HG03139 (cell line): Measurements from ENCODE around the gene NINJ2.
A peak's percentile ranks its signal among the peaks of the same experiment; 100 is the strongest.
"Not testable (repeated sequence)": the region's sequence is repeated elsewhere in the genome, so short reads cannot be mapped to it uniquely, and the experiment has no call there.

Experiments
- ATAC-seq: cut with Tn5 transposase; IDR thresholded peaks from one replicate; pipeline ENCODE4 v1.9.1; 2021; ENCODE audit not compliant: unreplicated experiment

Gene NINJ2

GRCh38 chr12:588024-588322 lies 75.3 kb downstream of the NINJ2 start:
- no peak for ATAC-seq

DNA sequence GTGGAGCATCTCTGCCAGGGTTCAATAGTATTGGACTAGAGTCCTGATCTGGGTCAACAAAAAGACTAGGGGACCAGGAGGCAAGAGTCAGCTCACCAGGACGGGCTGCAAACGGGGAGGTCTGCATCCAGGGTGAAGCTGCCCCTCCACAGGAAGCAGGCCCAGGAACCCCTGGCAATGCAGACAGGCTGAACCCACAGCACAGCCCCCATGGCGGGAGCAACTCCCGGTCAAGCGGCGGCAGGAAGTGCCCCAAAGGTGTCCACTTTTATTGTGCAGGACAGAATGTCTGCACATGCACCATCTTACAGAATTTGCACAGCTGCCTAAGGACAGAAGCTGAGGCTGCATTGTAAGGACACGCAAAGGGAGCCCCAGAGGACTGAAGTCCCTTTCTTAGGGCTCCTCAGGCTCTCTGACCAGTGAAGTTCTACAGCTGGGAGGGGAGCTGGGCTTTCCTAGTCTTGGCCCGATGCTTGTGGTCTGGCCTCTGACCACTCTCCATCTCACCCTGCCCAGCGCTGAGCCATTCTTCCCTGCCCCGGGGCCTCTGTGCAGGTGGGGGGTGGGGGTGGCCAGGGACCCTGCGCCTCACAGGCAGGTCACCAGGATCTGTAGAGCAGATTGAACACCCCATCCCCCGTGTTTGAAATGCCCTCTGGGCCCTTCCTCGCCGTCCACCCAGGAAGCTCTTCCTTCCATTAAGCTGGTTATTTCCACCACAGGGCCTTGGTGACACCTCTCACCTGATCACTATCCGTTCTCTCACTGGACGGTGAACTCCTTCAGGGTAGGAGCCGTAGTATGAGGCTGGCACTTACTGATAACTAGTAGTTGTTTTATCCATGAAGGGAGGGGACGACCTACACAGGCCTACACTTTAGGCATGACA lies 75.9 kb downstream of the NINJ2 start:
- ATAC-seq: no peak

DNA sequence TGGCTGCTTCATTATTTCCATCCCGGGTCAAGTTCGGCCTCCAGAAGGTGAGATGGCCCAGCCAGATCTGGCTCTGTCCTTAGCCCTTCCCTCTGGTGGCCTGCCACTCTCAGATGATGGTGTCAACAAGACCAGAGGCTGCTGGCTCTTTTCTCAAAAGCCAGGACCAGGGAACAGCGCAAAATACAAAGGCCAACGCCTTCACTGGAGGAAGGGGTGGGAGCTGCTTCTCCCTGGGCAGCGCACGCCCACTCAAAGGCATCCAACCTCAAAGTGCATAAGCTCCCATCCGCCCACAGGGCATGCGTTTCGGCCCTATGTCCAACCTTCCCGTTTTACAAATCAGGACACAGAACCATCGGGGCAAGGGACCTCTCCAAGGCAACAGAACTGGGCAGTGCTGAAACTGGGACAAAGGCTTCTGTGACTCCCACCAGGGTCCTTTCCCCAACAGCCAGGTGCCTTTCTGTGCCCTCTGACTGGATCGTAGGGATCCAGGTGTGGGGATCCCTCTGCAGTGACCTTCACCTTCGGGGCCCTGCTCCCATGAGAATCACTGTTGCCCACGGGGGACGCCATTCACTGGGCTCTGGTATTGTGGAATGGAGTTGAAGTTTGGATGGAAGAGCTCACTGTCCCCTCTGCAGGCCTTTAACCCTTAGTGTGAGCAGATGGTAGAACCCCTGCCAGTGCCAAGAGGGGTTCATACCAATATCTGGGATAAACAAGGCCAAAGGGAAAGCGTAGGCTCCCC lies 76.8 kb downstream of the NINJ2 start:
- no peak for ATAC-seq

DNA sequence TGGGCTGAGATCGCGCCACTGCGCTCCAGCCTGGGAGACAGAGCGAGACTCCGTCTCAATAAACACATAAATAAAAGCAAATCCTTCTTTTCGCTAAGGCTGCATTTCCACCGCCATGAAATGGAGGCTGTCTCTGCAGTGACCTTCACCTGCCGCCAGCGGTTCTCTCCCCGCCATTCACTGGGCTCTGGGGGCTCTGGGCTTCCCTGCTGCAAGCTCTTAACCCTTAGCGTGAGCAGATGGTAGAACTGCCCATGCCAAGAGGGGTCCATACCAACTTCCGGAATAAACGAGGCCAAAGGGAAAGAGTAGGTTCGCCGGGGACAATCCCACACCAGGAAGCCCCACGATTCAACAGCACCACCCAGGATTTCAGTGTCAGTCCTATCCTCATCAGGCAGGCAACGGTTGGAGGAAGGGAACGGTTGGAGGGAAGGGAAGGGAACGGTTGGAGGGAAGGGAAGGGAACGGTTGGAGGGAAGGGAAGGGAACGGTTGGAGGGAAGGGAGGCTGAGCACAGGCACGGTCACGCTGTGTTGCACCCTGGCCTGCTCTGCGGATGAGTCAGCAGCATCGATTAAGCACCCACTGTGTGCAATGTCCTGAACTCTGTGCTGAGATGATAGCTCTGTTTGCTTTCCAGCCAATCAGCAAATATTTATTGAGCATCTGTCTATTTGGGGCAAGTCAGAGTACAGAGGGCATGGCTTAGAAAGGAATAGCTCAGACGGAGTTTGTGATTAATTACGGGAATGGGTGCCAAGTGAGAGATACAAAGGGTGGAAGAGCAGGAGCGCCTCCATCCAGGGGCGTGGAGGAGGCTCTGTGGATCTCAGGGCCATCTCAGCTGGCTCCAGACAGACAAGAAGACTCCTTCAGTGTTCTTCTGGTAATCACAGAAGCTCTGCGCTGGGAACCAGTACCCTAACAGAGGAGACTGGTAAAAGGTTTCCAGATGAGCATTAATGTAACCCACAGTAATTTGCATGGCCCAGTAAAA lies 77.9 kb downstream of the NINJ2 start:
- ATAC-seq: no peak

DNA sequence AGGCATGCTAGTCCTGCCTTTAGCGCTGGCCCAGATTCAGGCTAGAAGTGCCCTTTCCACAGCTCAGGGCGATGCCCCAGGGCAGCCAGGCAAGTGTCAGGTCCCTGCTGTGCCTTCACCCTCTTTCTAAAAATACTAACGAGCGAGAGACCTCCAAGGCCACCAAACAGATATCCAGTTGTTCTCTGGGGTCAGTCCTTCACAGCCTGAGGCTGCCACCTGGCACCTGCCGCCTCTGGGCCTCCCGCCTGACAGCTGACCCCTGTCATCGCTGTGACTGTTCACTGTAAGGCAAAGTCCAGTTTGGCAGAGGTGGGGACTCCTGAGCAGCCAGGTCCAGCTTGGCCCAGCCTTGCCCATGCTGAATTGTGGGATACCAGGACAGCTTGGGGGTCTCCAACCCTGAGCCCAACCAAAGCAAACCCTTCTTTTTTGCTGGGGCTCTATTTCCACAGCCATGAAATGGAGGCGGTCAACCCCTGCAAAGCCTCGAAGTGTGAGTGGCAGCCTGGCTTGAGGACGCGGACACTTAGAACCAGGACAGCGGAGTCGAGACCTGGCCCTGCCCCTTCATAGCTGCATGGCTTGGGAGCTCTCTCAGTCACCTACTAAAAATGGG lies 79.9 kb downstream of the NINJ2 start:
- ATAC-seq: no peak

DNA sequence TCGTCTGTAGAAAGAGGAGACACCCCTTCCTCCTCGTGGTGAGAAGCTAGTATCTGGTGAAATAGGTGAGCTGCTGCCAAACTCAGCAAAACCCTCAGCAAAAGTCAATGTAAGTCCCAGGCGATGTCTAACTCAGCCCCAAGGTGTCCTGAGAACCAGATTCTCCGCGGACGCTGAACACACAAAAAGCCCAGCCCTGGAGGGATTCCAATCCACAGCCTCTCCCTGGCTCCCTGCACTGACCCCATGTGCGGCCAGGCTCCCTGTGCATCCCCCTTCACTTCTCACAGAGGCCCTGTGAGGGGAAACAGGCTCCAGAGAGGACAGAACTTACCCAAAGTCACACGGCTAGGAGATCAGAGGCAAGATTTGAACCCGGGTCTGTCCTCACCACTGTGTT lies 81.5 kb downstream of the NINJ2 start:
- ATAC-seq: no peak

- no peak for ATAC-seq
Observed at GRCh38 chr12:581321-581720, 81.9 kb downstream of the NINJ2 start.

- ATAC-seq: no peak
Observed at GRCh38 chr12:580813-581212, 82.4 kb downstream of the NINJ2 start.

DNA sequence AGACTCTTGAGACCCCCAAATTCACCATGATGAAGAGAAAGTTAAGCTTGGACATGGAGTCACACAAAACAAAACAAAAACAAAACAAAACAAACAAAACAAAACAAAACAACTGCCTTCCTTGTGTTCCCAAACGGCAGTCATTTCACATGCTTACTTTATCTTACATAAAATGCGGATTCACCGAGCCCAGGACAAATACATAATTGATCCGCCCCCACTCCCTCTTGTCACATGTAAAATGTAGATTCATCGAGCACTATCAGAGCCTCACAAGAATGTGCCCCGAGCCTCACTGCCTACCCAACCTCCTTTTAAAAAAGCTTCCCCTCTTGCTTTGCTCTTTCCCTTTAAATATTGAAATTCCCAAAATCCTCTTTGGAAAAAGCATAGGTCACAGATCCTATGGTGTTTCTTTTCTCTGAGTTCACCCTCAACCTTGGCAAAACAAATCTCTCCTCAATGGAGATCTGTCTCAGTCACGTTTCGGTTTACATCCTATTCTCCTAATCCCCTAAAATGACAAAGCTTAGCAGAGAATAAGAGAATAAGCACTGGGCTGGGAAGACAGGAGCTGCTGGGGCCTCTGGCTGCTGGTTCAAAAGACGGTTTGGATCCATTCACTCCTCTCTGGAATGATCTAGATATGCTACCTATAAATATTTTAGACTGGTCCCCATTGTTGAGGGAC lies 83.7 kb downstream of the NINJ2 start:
- ATAC-seq: no peak

DNA sequence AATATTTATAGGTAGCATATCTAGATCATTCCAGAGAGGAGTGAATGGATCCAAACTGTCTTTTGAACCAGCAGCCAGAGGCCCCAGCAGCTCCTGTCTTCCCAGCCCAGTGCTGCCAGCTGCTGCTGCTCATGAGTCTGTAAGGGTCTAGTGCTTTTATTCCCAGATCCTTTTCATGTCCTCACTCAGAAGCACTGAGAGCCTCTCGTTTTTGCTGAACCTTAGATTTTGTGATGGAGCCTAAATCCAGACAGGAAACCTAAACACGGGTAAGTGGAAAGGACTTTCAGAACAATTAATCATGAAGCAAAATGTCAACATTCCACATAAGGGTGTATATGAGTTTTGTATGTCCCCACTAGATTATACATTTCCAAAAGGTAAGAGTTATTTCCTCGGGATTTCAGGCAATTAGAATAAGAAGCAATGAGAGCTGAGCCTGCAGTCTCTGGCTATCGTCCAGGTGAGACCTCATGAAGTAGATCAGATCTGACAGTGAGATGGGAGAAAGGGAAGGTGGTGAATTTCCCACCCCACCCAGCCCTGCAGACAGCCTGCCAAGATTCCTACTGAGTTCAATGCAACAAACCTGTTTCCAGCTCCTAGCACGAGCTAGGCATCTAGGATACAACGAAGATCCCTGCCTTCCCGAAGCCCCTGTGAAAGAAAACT lies 84.4 kb downstream of the NINJ2 start:
- no peak for ATAC-seq

DNA sequence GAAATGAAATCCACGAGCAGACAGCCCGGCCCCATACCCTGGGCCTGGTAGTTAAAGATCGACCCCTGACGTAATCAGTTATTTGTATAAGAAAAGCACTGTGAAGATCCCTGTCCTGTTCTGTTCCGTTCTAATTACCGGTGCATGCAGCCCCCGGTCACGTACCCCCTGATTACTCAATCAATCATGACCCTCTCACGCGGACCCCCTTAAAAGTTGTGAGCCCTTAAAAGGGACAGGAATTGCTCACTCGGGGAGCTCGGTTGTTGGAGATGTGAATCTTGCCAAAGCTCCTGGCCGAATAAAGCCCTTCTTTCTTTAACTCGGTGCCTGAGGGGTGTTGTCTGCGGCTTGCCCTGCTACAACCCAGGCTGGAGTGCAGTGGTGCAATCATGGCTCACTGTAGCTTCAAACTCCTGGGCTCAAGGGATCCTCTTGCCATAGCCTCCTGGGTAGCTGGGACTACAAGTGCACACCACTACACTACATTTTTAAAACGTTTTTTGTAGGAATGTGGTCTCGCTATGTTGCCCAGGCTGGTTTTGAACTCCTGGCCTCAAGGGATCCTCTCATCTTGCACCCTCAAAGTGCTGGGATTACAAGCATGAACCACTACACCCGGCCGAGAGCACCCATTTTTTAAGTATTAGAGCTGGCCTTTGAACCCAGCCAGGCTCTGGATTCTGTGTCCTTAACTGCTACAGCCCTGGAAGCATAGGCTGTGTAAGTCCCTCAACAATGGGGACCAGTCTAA lies 85.1 kb downstream of the NINJ2 start:
- ATAC-seq: not testable (repeated sequence)

- ATAC-seq: no peak
Observed at GRCh38 chr12:576615-577110, 86.6 kb downstream of the NINJ2 start.

DNA sequence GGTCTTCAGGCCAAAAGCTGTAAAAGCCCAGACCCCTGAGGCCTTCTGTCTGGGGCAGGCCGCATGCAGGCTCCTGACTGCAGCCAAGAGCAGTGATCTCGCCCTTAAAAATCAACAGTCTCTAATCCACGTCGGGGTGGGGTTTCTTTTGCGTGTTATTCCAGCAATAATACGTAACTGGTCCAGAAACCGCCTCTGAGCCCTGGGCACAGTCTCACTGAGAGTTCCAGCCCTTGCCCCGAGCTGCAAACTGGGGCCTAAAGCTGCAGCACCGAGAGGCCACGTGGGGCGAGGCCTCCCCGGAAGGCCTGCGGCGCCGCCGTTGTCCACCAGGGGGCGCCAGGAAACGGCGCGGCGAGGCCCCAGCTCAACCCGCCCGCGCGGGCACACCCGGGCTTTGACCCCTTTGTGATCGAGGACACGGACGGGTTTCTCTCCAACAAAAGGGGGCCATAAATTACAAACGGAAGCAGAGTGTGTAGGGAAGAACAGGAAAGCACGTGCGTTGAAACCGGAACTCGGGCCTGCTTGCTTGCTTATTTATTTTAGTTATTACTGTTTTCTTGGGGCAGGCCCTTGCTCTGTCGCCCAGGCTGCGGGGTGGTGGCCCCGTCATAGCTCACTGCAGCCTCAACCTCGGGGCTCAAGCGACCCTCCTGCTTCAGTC lies 87.2 kb downstream of the NINJ2 start:
- ATAC-seq: peak; percentile 76

DNA sequence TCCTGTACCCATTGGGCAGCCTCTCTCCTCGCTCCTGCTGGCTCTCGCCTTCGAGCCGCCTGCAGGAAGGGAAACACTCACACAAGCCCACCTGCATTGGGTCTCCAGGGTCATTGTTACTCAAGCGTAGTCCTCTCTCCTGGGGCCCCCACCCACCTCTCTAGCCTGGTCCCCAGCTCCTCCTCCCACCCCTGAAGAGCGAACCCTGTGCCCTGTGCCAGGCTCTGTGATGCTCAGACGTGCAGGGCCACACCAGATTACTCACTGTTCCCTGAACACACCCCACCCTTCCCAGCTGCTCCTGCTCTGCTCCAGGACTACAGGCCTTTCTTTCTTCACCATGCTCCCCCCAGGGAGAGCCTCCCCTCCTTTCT lies 88.1 kb downstream of the NINJ2 start:
- ATAC-seq: no peak

DNA sequence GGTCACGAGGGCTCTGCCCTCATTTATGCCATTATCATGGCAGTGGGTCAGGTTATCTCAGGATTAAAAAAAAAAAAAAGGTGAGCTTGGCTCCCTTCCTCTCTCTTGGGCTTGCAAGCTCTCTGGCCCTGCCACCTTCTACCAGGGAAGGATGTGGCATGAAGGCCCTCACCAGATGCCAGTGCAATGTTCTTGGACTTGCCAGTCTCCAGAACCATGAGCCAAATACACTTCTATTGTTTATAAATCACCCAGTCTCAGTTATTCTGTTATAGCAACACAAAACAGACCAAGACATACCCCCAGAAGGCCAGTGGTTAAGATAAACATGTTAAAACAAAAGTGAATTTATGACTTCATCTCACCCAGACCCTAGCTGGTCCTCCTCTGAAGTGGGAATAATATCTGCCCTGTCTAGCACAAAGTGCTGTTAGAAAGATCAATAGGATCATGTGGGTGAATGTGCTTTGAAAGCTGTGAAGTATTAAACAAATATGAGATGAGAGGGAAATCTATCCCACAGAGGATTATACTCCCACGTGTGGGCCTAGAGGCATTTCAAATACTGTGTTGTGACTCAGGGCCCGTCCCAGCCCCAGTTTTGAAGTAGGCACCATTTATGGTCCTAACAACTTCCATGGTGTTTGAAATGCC lies 88.6 kb downstream of the NINJ2 start:
- ATAC-seq: no peak

GRCh38 chr12:573232-573631 lies 90.0 kb downstream of the NINJ2 start:
- no peak for ATAC-seq

GRCh38 chr12:572532-572899 lies 90.7 kb downstream of the NINJ2 start:
- no peak for ATAC-seq
